T-cell (primary cell): ENCODE results near the gene KIF4A. TPM values are rescaled to one million over a fixed set of nuclear protein-coding genes. Genes with fewer than 3 reads are reported as not detected.
"Not testable (repeated sequence)": the region's sequence is repeated elsewhere in the genome, so short reads cannot be mapped to it uniquely, and the experiment has no call there.

Experiments
- ATAC-seq, 4 experiments: fragments of 200-7000 bp in 3 of 4; fragments of 150-1000 bp in 1 of 4; cut with Tn5 transposase; replicated peaks in 1 of 4; 1 replicate in 3 of 4; 2 replicates in 1 of 4; pipeline ENCODE4 v1.10.0; 2021; ENCODE audit warnings: moderate library complexity in 3 of 4, mild to moderate bottlenecking in 2 of 4, moderate number of reproducible peaks in 1 of 4
- CTCF ChIA-PET, 2 donors: fragments of 300-600 bp; sonication (Branson Sonifier 250); formaldehyde crosslinking; loops; one replicate each; lab custom pipeline; 2022; ENCODE audit warnings: antibody characterized with exemption in 2 of 2; lab: Charles Lee
- POLR2A ChIA-PET, 2 donors: fragments of 300-600 bp; sonication (Branson Sonifier 250); formaldehyde crosslinking; loops; one replicate each; lab custom pipeline; 2022; ENCODE audit warnings: antibody characterized with exemption in 2 of 2; lab: Charles Lee
- DNase-seq, 35 experiments: peaks; one replicate each; pipeline versions ENCODE4 v3.0.0 to v3.0.0-alpha.2; 2013 to 2023
- H3K27ac ChIP-seq: one replicate; pipeline ENCODE4 v1.5.1; 2013; ENCODE audit warnings: low read length
- H3K27me3 ChIP-seq, 2 experiments: replicated peaks in 1 of 2; 1 replicate in 1 of 2; 2 replicates in 1 of 2; pipeline versions ENCODE4 v1.6.1 to v1.7.0; 2013; ENCODE audit warnings: low read length in 1 of 2, mixed read lengths in 1 of 2; ENCODE audit not compliant: control insufficient read depth in 2 of 2, insufficient read depth in 2 of 2; ENCODE audit errors: extremely low read depth in 1 of 2
- H3K36me3 ChIP-seq, 2 donors: 1 replicate in 1 of 2; 2 replicates in 1 of 2; pipeline versions ENCODE4 v1.6.1 to v1.7.0; 2013; ENCODE audit warnings: low read length in 1 of 2; ENCODE audit not compliant: control insufficient read depth in 2 of 2, insufficient read depth in 1 of 2; ENCODE audit errors: extremely low read depth in 1 of 2
- H3K4me1 ChIP-seq, 2 experiments: 1 replicate in 1 of 2; 2 replicates in 1 of 2; pipeline versions ENCODE4 v1.6.1 to v1.7.0; 2013; ENCODE audit warnings: low read length in 2 of 2, mixed read lengths in 1 of 2; ENCODE audit not compliant: insufficient read depth in 2 of 2, control insufficient read depth in 1 of 2; ENCODE audit errors: extremely low read depth in 1 of 2
- H3K4me3 ChIP-seq, 2 donors: 1 replicate in 1 of 2; 2 replicates in 1 of 2; pipeline versions ENCODE4 v1.5.1 to v1.7.0; 2013; ENCODE audit warnings: mild to moderate bottlenecking in 2 of 2, low read length in 1 of 2, moderate library complexity in 1 of 2; ENCODE audit not compliant: control insufficient read depth in 1 of 2; ENCODE audit errors: extremely low read depth in 1 of 2
- H3K9me3 ChIP-seq: 2 replicates; pipeline ENCODE4 v1.7.0; 2013
- H3K27ac Mint-ChIP-seq, 2 donors: one replicate each; pipeline ENCODE4 v1.8.0; 2020 to 2021; ENCODE audit warnings: mild to moderate bottlenecking in 2 of 2, mixed read lengths in 2 of 2
- H3K27me3 Mint-ChIP-seq, 2 donors: one replicate each; pipeline ENCODE4 v1.8.0; 2021 to 2022; ENCODE audit warnings: mixed read lengths in 2 of 2
- H3K36me3 Mint-ChIP-seq: one replicate; pipeline ENCODE4 v1.8.0; 2021; ENCODE audit warnings: mixed read lengths
- H3K4me1 Mint-ChIP-seq, 3 donors: one replicate each; pipeline ENCODE4 v1.8.0; 2020 to 2022; ENCODE audit warnings: mixed read lengths in 3 of 3, mild to moderate bottlenecking in 1 of 3
- H3K4me3 Mint-ChIP-seq, 3 donors: one replicate each; pipeline ENCODE4 v1.8.0; 2020 to 2022; ENCODE audit warnings: mild to moderate bottlenecking in 3 of 3, mixed read lengths in 3 of 3, moderate library complexity in 3 of 3
- H3K9me3 Mint-ChIP-seq, 3 donors: one replicate each; pipeline ENCODE4 v1.8.0; 2020 to 2022; ENCODE audit warnings: mixed read lengths in 3 of 3
- WGBS: methylation state at CpG from one replicate; pipeline ENCODE4 v1.1.5; 2013; ENCODE audit warnings: missing lambda C conversion rate; ENCODE audit not compliant: insufficient coverage; 5-methylcytosine and 5-hydroxymethylcytosine counted together
- total RNA-seq, 35 experiments: library from RNA in 6 of 35; stranded (reverse) in 6 of 35; fragments of 120-200 nt in 1 of 35; gene quantifications; one replicate each; pipeline versions ENCODE4 v1.2.1 to v1.2.4 and lab custom pipeline; 2013 to 2026

KIF4A gene
- total RNA-seq, 5 donors from 2014 or later (not counting 1 experiment from before 2014, with no cell fraction given): 0.15 to 0.59 (median 0.35) TPM

DNA sequence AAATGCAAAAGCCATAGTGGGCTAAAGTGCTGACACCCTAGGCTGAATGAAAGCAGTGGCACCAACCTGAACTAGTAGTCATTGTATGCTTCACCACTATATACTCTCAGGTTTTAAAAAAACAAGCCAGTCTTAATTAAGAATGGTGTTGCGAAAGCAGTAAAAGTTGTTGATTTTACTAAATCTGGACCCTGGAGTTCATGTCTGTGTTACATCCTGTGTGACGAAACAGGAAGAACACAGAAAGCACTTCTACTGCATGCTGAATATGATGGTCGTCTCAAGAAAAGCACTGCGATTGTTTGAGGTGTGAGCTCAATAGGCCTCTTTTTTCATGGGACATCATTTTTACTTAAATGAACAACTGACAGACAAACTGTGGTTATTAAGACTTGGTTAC, 109.0 kb downstream of the KIF4A start:
- H3K36me3 ChIP-seq: no peaks in the 10 kb centered on the region
- peaks cover 0 to 7% of the 10 kb centered on the region in 2 experiments for H3K4me1 ChIP-seq
- ATAC-seq (peak; percentile 89 to 97 (median 94)), DNase-seq (peak in 18 of 35 experiments; percentile 0 to 71 (median 14))
- no CpG with 5 or more reads among the region's 4 CpGs for WGBS
- Mint-ChIP-seq H3K4me3 (peak overlapping the region in 2 of 3 donors; percentile 26 to 45), H3K36me3 (no peaks in the 10 kb centered on the region), H3K27ac (peak overlapping the region; percentile 88 to 92), H3K27me3 (peaks cover 0 to 4% of the 10 kb centered on the region in 2 donors), H3K4me1 (peaks cover 10 to 16% (median 14%) of the 10 kb centered on the region in 3 donors), H3K9me3 (no peaks in the 10 kb centered on the region)
- no peaks in the 10 kb centered on the region for H3K9me3 ChIP-seq
- H3K27ac ChIP-seq: peak overlapping the region; percentile 78
- H3K27me3 ChIP-seq: no peaks in the 10 kb centered on the region
- CTCF ChIA-PET: no interaction called here
- H3K4me3 ChIP-seq: no peak overlapping the region
- POLR2A ChIA-PET: interaction anchor here in 1 of 2 donors (1.2 kb wide), 1 partner anchor 37 kb away, joined by 3 read pairs; no protein-coding TSS in a partner anchor

DNA sequence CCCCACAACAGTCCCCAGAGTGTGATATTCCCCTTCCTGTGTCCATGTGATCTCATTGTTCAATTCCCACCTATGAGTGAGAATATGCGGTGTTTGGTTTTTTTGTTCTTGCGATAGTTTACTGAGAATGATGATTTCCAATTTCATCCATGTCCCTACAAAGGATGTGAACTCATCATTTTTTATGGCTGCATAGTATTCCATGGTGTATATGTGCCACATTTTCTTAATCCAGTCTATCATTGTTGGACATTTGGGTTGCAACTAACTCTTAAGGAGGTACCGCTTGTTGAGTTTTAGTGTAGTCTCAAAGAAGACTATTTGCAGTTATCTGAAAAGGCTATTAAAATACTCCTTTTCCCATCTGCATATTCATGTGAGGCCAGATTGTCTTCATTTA, 110.3 kb downstream of the KIF4A start:
- H3K4me3 Mint-ChIP-seq, H3K9me3 Mint-ChIP-seq, H3K27ac ChIP-seq, H3K27me3 Mint-ChIP-seq, CTCF ChIA-PET, H3K4me3 ChIP-seq, H3K27ac Mint-ChIP-seq, ATAC-seq, H3K36me3 ChIP-seq, H3K9me3 ChIP-seq, DNase-seq, POLR2A ChIA-PET, H3K27me3 ChIP-seq, H3K36me3 Mint-ChIP-seq, H3K4me1 ChIP-seq: not testable (repeated sequence)
- peaks cover 10 to 16% (median 14%) of the 10 kb centered on the region in 3 donors for H3K4me1 Mint-ChIP-seq
- no CpG with 5 or more reads among the region's 3 CpGs for WGBS

DNA sequence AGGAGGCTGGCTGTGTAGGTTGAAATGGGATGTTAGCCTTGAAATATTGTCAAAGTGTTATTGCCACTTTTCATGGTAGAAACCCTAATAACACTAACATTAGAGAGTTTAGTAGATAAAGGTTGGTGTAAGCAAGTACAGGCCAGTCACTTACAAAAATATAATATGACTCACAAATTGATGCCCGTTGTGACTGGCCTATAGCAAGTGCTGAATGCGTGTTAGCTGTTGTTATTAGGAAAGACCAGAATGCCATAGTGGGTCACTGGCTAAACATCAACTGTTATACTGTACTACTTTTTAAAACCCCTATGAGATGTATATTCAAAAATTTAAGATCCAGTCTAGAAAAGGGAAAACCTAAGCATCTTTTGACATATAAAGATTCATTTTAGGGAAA, 112.8 kb downstream of the KIF4A start:
- Histone ChIP-seq H3K36me3 (no peaks in the 10 kb centered on the region), H3K27ac (no peak overlapping the region), H3K27me3 (no peaks in the 10 kb centered on the region), H3K4me1 (peaks cover 0 to 7% of the 10 kb centered on the region in 2 experiments), H3K4me3 (no peak overlapping the region), H3K9me3 (no peaks in the 10 kb centered on the region)
- Mint-ChIP-seq H3K4me1 (peaks cover 10 to 14% (median 14%) of the 10 kb centered on the region in 3 donors), H3K36me3 (no peaks in the 10 kb centered on the region), H3K4me3 (no peak overlapping the region), H3K27me3 (peaks cover 0 to 5% of the 10 kb centered on the region in 2 donors), H3K9me3 (no peaks in the 10 kb centered on the region), H3K27ac (no peak overlapping the region)
- no peak for ATAC-seq
- POLR2A ChIA-PET: interaction anchor here in 1 of 2 donors (0.6 kb wide), 1 partner anchor 13 kb away, joined by 8 read pairs; no protein-coding TSS in a partner anchor
- CTCF ChIA-PET: no interaction called here
- WGBS: no CpG with 5 or more reads among the region's 2 CpGs
- DNase-seq: no peak

DNA sequence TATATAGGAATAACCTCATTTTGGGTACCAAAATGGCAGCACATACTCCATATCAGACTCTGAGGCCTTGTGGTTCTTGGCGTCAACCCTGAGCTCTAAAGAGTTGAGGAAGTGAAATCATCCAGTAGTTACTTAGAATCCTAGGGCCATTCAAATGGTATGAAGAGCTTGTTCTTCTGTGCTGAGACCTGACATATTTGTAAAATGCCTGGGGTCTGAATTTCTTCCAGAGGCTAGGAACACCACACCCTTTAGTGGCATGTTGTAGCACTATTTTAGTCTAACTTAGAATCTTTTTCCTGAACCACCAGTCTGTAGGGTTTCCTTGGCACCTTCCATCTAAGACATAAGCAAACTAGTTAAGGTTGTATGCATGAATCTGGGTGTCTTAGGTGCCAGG, 115.1 kb downstream of the KIF4A start:
- H3K36me3 ChIP-seq: no peaks in the 10 kb centered on the region
- Mint-ChIP-seq H3K36me3 (no peaks in the 10 kb centered on the region), H3K9me3 (no peaks in the 10 kb centered on the region), H3K4me3 (no peak overlapping the region), H3K27me3 (peaks cover 0 to 11% of the 10 kb centered on the region in 2 donors), H3K27ac (no peak overlapping the region), H3K4me1 (no peaks in the 10 kb centered on the region)
- H3K27ac ChIP-seq: no peak overlapping the region
- no peaks in the 10 kb centered on the region for H3K9me3 ChIP-seq
- ChIA-PET CTCF (no interaction called here), POLR2A (interaction anchor here in 1 of 2 donors (0.6 kb wide), 1 partner anchor 256 kb away, joined by 3 read pairs; no protein-coding TSS in a partner anchor)
- H3K27me3 ChIP-seq: no peaks in the 10 kb centered on the region
- WGBS: no CpG with 5 or more reads among the region's 1 CpG
- H3K4me1 ChIP-seq: no peaks in the 10 kb centered on the region
- H3K4me3 ChIP-seq: no peak overlapping the region
- DNase-seq (no peak), ATAC-seq (no peak)

GRCh38 chrX:70410921-70411320, 121.0 kb downstream of the KIF4A start:
- Histone ChIP-seq H3K36me3 (no peaks in the 10 kb centered on the region), H3K4me1 (no peaks in the 10 kb centered on the region), H3K4me3 (no peak overlapping the region), H3K27ac (no peak overlapping the region), H3K9me3 (no peaks in the 10 kb centered on the region), H3K27me3 (no peaks in the 10 kb centered on the region)
- Mint-ChIP-seq H3K27me3 (peaks cover 0 to 6% of the 10 kb centered on the region in 2 donors), H3K36me3 (no peaks in the 10 kb centered on the region), H3K9me3 (no peaks in the 10 kb centered on the region), H3K27ac (no peak overlapping the region), H3K4me1 (no peaks in the 10 kb centered on the region), H3K4me3 (no peak overlapping the region)
- CTCF ChIA-PET: no interaction called here
- WGBS: no CpG with 5 or more reads among the region's 2 CpGs
- DNase-seq (no peak), ATAC-seq (no peak)
- POLR2A ChIA-PET: no interaction called here

DNA sequence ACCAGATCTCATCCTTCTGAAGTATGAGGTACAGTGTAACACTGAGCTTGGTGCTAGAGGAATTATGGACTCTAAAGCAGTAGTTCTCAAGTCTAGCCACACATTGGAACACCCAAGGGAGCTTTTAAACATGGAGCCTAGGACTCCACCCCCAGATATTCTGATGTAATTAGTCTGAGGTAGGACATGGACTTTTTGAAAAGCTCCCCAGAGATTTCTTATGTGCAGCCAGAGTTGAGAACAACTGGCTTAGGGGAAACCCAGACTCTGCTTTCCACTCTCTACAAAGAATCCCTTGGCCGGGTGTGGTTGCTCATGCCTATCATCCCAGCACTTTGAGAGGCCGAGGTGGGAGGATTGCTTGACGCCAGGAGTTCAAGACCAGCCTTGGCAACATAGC, 121.6 kb downstream of the KIF4A start:
- POLR2A ChIA-PET: no interaction called here
- Mint-ChIP-seq H3K4me1 (no peaks in the 10 kb centered on the region), H3K4me3 (no peak overlapping the region), H3K9me3 (no peaks in the 10 kb centered on the region), H3K27ac (no peak overlapping the region), H3K27me3 (peaks cover 0 to 6% of the 10 kb centered on the region in 2 donors), H3K36me3 (no peaks in the 10 kb centered on the region)
- Histone ChIP-seq H3K4me3 (no peak overlapping the region), H3K36me3 (no peaks in the 10 kb centered on the region), H3K4me1 (no peaks in the 10 kb centered on the region), H3K9me3 (no peaks in the 10 kb centered on the region), H3K27ac (no peak overlapping the region), H3K27me3 (no peaks in the 10 kb centered on the region)
- no CpG with 5 or more reads among the region's 3 CpGs for WGBS
- DNase-seq (no peak), ATAC-seq (no peak)
- CTCF ChIA-PET: no interaction called here
